GM18526 (cell line): Measurements from ENCODE around the gene ACSS3.

Source experiments
- POLR2A ChIP-seq: IDR thresholded peaks from 3 replicates; pipeline ENCODE4 v1.6.1; 2011; ENCODE audit not compliant: insufficient read length; ENCODE audit errors: extremely low read depth

The ACSS3 gene

GRCh38 chr12:81146228-81147225 lies 68.6 kb downstream of the ACSS3 start:
- TF ChIP-seq POLR2A, result no peak

GRCh38 chr12:81147292-81147919 lies 69.5 kb downstream of the ACSS3 start:
- no peak for TF ChIP-seq POLR2A

DNA sequence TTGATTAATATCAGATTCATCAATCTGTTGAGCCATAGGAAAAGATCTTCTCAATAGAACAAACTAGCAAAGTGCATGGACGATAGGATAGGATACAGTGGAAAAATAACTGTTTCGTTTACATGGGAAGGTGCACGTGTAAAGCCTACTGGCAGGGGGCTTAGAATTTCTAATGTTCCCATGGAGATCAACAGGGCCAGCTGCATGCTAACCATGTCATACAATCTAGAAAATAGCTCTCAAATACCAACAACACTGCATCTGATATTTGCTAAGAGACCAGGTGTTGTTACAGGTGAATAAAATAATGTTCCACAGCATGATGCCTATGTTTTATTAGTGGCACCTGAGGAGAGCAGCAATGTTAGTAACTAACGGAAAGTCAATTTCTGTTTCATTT lies 72.5 kb downstream of the ACSS3 start:
- TF ChIP-seq POLR2A, result no peak

- no peak for TF ChIP-seq POLR2A
Observed at GRCh38 chr12:81159856-81160255, 82.0 kb downstream of the ACSS3 start.

GRCh38 chr12:81161680-81162079 lies 83.8 kb downstream of the ACSS3 start:
- no peak for TF ChIP-seq POLR2A

- TF ChIP-seq POLR2A, result no peak
Observed at GRCh38 chr12:81162391-81163136, 84.7 kb downstream of the ACSS3 start.

- no peak for TF ChIP-seq POLR2A
Observed at GRCh38 chr12:81164827-81165226, 86.9 kb downstream of the ACSS3 start.

GRCh38 chr12:81166790-81167189 lies 88.9 kb downstream of the ACSS3 start:
- no peak for TF ChIP-seq POLR2A

- no peak for TF ChIP-seq POLR2A
Observed at GRCh38 chr12:81167694-81168093, 89.8 kb downstream of the ACSS3 start.

GRCh38 chr12:81168445-81168844 lies 90.6 kb downstream of the ACSS3 start:
- TF ChIP-seq POLR2A, result no peak

DNA sequence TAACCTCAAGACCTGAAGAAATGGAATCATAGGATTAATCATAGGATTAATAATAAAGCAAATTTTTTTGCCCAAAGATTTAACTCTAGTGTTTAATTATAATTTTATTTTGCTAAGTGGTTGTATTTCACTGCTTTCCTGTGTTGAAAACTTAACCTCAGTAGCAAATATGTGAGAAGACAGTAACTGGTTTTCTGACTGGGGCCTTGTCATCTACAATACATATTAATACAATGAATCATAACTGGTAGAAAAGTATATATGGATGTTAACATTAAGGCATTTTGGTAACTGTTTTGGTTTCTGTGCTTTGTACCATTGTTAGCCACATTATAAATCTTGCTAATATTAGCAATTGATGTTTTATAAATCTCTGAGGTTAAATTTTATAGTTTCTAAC lies 92.2 kb downstream of the ACSS3 start:
- TF ChIP-seq POLR2A, result no peak

DNA sequence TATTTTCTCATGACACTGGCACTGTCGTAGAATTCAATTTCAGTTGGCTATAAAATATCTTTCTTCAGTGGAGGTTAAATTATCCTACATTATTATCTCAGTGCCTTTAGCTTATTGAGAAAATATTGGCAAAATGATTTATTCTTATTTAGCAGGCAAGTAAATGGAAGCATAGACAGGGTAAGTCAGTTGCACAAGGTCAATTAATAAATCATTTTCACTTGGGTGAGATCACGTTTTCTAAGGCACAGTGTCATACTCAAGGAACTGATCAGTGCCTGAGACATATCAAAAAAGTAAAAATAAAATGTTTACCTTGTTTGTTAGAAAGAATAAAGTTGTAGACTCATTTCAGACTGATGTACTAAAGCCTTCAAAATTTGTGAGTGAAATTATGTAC lies 95.0 kb downstream of the ACSS3 start:
- no peak for TF ChIP-seq POLR2A

DNA sequence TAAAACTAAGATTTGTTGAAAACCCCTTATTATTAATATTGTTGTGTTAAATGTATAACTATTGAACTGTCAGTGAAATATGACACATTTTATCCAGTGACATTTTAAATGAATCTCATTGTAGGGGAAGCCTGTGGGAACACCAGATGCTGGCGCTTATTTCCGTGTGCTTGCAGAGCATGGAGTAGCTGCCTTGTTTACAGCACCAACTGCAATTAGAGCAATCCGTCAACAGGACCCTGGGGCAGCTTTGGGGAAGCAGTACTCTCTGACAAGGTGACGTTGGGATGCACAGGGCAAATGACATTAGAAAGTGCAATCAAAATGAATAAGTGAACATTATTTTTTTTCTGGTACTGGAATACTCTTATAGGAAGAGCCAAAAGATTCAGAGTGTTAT lies 96.8 kb downstream of the ACSS3 start:
- no peak for TF ChIP-seq POLR2A

- no peak for TF ChIP-seq POLR2A
Observed at GRCh38 chr12:81176796-81177195, 98.9 kb downstream of the ACSS3 start.

GRCh38 chr12:81181691-81182090 lies 103.8 kb downstream of the ACSS3 start:
- TF ChIP-seq POLR2A, result no peak

GRCh38 chr12:81187686-81188085 lies 109.8 kb downstream of the ACSS3 start:
- no peak for TF ChIP-seq POLR2A
